Neutrophil (primary cell): ENCODE data around the gene S100A6.

ENCODE experiments used
- H3K27ac ChIP-seq: fragments of 200-600 bp; sonication (generic); 2 replicates; pipeline ENCODE4 v1.5.1; 2016; ENCODE audit warnings: mild to moderate bottlenecking, moderate library complexity
- H3K27me3 ChIP-seq: fragments of 200-600 bp; sonication (generic); 2 replicates; pipeline ENCODE4 v1.6.0; 2016; ENCODE audit warnings: mild to moderate bottlenecking
- H3K36me3 ChIP-seq: fragments of 200-600 bp; sonication (generic); 2 replicates; pipeline ENCODE4 v1.5.1; 2017
- H3K4me1 ChIP-seq, 2 experiments: fragments of 200-600 bp in 1 of 2; sonication (generic) in 1 of 2; 1 replicate in 1 of 2; 2 replicates in 1 of 2; pipeline versions ENCODE4 v1.5.1 to v1.6.1; 2013 to 2016; ENCODE audit warnings: low read depth in 1 of 2, low read length in 1 of 2, mild to moderate bottlenecking in 1 of 2, moderate library complexity in 1 of 2; ENCODE audit not compliant: control insufficient read depth in 1 of 2, insufficient read depth in 1 of 2
- H3K4me3 ChIP-seq, 2 experiments: fragments of 200-600 bp in 1 of 2; sonication (generic) in 1 of 2; 1 replicate in 1 of 2; 2 replicates in 1 of 2; pipeline ENCODE4 v1.5.1; 2013 to 2016; ENCODE audit warnings: low read depth in 1 of 2, low read length in 1 of 2, mild to moderate bottlenecking in 1 of 2, moderate library complexity in 1 of 2
- H3K9me3 ChIP-seq: fragments of 200-600 bp; sonication (generic); 2 replicates; pipeline ENCODE4 v1.5.1; 2016
- TF ChIP-seq, protein P1 (sequence below): fragments of 200-600 bp; sonication (generic); IDR thresholded peaks from 2 replicates; pipeline ENCODE4 v1.5.1; 2016; ENCODE audit warnings: antibody characterized with exemption

Gene S100A6

DNA sequence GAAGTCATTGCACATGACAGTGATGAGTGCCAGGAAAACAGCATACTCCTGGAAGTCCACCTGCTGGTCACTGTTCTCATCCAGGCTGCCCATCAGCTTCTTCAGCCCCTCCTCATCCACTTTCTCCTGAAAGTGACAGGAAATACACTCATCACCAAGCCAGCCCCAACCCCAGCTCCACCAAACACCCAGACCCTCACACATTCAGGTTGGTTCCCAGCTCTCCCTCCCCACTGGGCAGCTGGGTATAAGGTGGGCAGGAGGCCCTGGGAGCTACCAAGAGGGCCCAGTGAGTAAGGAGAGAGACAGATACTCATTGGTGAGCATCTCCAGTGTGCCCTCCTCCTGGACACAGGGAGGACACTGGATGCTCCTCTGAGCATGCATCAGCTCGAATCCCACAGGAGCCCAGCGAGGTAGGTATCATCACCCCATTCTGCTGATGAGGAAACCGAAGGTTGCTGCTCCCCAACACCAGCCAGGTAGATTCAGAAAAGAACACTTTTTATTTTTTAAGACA is 25.7 kb upstream of the S100A6 start:
- TF ChIP-seq, protein P1, sequence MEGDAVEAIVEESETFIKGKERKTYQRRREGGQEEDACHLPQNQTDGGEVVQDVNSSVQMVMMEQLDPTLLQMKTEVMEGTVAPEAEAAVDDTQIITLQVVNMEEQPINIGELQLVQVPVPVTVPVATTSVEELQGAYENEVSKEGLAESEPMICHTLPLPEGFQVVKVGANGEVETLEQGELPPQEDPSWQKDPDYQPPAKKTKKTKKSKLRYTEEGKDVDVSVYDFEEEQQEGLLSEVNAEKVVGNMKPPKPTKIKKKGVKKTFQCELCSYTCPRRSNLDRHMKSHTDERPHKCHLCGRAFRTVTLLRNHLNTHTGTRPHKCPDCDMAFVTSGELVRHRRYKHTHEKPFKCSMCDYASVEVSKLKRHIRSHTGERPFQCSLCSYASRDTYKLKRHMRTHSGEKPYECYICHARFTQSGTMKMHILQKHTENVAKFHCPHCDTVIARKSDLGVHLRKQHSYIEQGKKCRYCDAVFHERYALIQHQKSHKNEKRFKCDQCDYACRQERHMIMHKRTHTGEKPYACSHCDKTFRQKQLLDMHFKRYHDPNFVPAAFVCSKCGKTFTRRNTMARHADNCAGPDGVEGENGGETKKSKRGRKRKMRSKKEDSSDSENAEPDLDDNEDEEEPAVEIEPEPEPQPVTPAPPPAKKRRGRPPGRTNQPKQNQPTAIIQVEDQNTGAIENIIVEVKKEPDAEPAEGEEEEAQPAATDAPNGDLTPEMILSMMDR = no peak

GRCh38 chr1:153560771-153561465 is 25.1 kb upstream of the S100A6 start:
- Histone ChIP-seq H3K36me3 (no peaks in the 10 kb centered on the region), H3K27me3 (no peaks in the 10 kb centered on the region), H3K9me3 (no peaks in the 10 kb centered on the region), H3K4me1 (peaks cover 25 to 26% of the 10 kb centered on the region in 2 experiments), H3K4me3 (no peak overlapping the region), H3K27ac (no peak overlapping the region)
- TF ChIP-seq, protein P1 = no peak

More for the DNA sequence above, 25.7 kb upstream of the S100A6 start:
- Histone ChIP-seq H3K27ac (no peak overlapping the region), H3K4me1 (peaks cover 25 to 27% of the 10 kb centered on the region in 2 experiments), H3K4me3 (no peak overlapping the region), H3K27me3 (no peaks in the 10 kb centered on the region), H3K36me3 (no peaks in the 10 kb centered on the region), H3K9me3 (no peaks in the 10 kb centered on the region)

DNA sequence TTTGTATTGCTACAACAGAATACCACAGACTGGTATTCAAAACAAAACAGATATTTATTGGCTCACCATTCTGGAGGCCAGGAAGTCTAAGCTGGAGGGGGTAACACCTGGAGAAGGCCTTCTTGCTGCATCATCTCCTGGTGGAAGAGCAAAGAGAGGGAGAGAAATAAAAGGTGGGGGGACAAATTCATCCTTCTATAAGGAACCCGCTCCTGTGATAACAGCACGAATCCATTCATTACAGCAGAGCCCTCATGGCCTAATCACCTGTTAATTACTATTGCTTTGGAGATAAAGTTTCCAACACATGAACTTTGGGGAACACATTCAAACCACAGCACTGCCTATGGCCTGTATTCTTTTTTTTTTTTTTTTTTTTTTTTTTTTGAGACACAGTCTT is 24.4 kb upstream of the S100A6 start:
- Histone ChIP-seq H3K9me3 (no peaks in the 10 kb centered on the region), H3K4me3 (no peak overlapping the region), H3K4me1 (peaks cover 19 to 20% of the 10 kb centered on the region in 2 experiments), H3K36me3 (no peaks in the 10 kb centered on the region), H3K27me3 (no peaks in the 10 kb centered on the region), H3K27ac (no peak overlapping the region)
- TF ChIP-seq, protein P1 = no peak

DNA sequence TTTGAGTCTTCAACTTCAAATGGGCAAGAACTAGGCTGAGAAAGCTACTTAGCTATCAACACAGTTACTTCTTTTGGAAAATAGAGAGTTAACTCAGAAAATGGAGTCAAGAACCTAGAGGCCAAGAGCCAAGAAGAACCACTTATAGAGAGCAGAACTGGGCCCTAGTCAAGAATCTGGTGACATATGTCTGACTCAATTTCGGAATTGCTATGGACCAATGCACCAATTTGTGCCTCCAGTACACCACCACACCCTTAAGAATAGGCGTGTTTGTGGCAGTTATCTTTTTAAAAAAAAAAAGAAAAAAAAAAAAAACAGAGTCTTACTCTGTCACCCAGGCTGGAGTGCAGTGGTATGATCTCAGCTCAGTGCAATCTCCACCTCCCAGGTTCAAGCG is 22.1 kb upstream of the S100A6 start:
- no peak overlapping the region for H3K27ac ChIP-seq
- TF ChIP-seq, protein P1 = no peak

GRCh38 chr1:153556348-153556747 is 20.6 kb upstream of the S100A6 start:
- H3K4me1 ChIP-seq = peaks cover 23 to 26% of the 10 kb centered on the region in 2 experiments
- no peaks in the 10 kb centered on the region for H3K27me3 ChIP-seq
- no peaks in the 10 kb centered on the region for H3K36me3 ChIP-seq
- TF ChIP-seq, protein P1 = no peak
- no peaks in the 10 kb centered on the region for H3K9me3 ChIP-seq
- H3K4me3 ChIP-seq = no peak overlapping the region
- peak overlapping the region; percentile 60 for H3K27ac ChIP-seq

More for the DNA sequence above, 22.1 kb upstream of the S100A6 start:
- H3K4me3 ChIP-seq = no peak overlapping the region
- H3K4me1 ChIP-seq = peaks cover 19 to 23% of the 10 kb centered on the region in 2 experiments
- no peaks in the 10 kb centered on the region for H3K9me3 ChIP-seq
- no peaks in the 10 kb centered on the region for H3K27me3 ChIP-seq
- H3K36me3 ChIP-seq = no peaks in the 10 kb centered on the region
